Natural killer cell (primary cell): ENCODE results near the gene ARNT2. TPM values are rescaled to one million over a fixed set of nuclear protein-coding genes. Genes with fewer than 3 reads are reported as not detected.

ENCODE experiments used
- ATAC-seq, 3 donors: fragments of 150-1000 bp in 2 of 3; fragments of 200-7000 bp in 1 of 3; cut with Tn5 transposase; 1 replicate in 1 of 3; 2 replicates in 2 of 3; pipeline ENCODE4 v1.10.0; 2021; ENCODE audit warnings: mild to moderate bottlenecking in 2 of 3, moderate library complexity in 2 of 3
- DNase-seq, 2 donors: peaks; one replicate each; pipeline versions ENCODE4 v3.0.0 to v3.0.0-alpha.2; 2013 to 2021; ENCODE audit warnings: mixed read lengths in 1 of 2
- H3K27ac ChIP-seq: one replicate; pipeline ENCODE4 v1.5.1; 2013; ENCODE audit warnings: mild to moderate bottlenecking, low read length
- H3K27me3 ChIP-seq: one replicate; pipeline ENCODE4 v1.6.1; 2013; ENCODE audit warnings: low read length; ENCODE audit not compliant: control insufficient read depth, insufficient read depth
- H3K36me3 ChIP-seq: one replicate; pipeline ENCODE4 v1.6.1; 2013; ENCODE audit warnings: low read length; ENCODE audit not compliant: control insufficient read depth, insufficient read depth
- H3K4me1 ChIP-seq: one replicate; pipeline ENCODE4 v1.6.1; 2013; ENCODE audit warnings: low read length; ENCODE audit not compliant: control insufficient read depth, insufficient read depth
- H3K4me3 ChIP-seq: one replicate; pipeline ENCODE4 v1.5.1; 2013; ENCODE audit warnings: low read length
- H3K9me3 ChIP-seq: one replicate; pipeline ENCODE4 v1.6.1; 2013; ENCODE audit warnings: low read length; ENCODE audit not compliant: control insufficient read depth, insufficient read depth
- H3K27ac Mint-ChIP-seq, 2 donors: one replicate each; pipeline ENCODE4 v1.8.0; 2022; ENCODE audit warnings: mild to moderate bottlenecking in 2 of 2, mixed read lengths in 2 of 2, moderate library complexity in 1 of 2
- H3K27me3 Mint-ChIP-seq, 2 donors: one replicate each; pipeline ENCODE4 v1.8.0; 2022; ENCODE audit warnings: low read depth in 2 of 2, mixed read lengths in 2 of 2
- H3K36me3 Mint-ChIP-seq: one replicate; pipeline ENCODE4 v1.8.0; 2022; ENCODE audit warnings: mixed read lengths
- H3K4me1 Mint-ChIP-seq, 2 donors: one replicate each; pipeline ENCODE4 v1.8.0; 2022; ENCODE audit warnings: mixed read lengths in 2 of 2
- H3K4me3 Mint-ChIP-seq: one replicate; pipeline ENCODE4 v1.8.0; 2022; ENCODE audit warnings: mild to moderate bottlenecking, moderate library complexity, mixed read lengths
- H3K9me3 Mint-ChIP-seq, 2 donors: one replicate each; pipeline ENCODE4 v1.8.0; 2022; ENCODE audit warnings: mixed read lengths in 2 of 2
- CTCF ChIP-seq: fragments of 200-600 bp; IDR thresholded peaks from one replicate; pipeline ENCODE4 v1.8.0; 2022; ENCODE audit warnings: antibody characterized with exemption
- WGBS: methylation state at CpG from one replicate; pipeline ENCODE4 v1.1.7; 2013; ENCODE audit warnings: missing lambda C conversion rate; ENCODE audit not compliant: insufficient coverage; 5-methylcytosine and 5-hydroxymethylcytosine counted together
- intact Hi-C: fragments of 100-400 bp; cut with micrococcal nuclease; formaldehyde crosslinking; loops from one replicate; pipeline ENCODE4 v1.14.2; 2022
- total RNA-seq, 4 donors: library from RNA; stranded (reverse); fragments of 120-200 nt in 1 of 4; gene quantifications; one replicate each; pipeline versions ENCODE4 v1.2.3 to v1.2.4, GENCODE V29; 2013 to 2022

The ARNT2 gene
- total RNA-seq, 3 donors from 2014 or later (not counting 1 experiment from before 2014, with no cell fraction given): not detected

GRCh38 chr15:80585544-80586018, 181.4 kb downstream of the ARNT2 start:
- Histone ChIP-seq H3K27ac (no peak overlapping the region), H3K4me3 (no peak overlapping the region), H3K27me3 (no peaks in the 10 kb centered on the region), H3K9me3 (no peaks in the 10 kb centered on the region), H3K36me3 (no peaks in the 10 kb centered on the region), H3K4me1 (no peaks in the 10 kb centered on the region)
- no peak overlapping the region for H3K4me3 Mint-ChIP-seq
- 90% methylated on average over 6 of the region's 6 CpGs for WGBS
- intact Hi-C loops: no loop called here
- H3K27ac Mint-ChIP-seq: no peak overlapping the region
- DNase-seq (no peak), ATAC-seq (no peak)
- no peak for TF ChIP-seq CTCF
- peaks cover 0 to 7% of the 10 kb centered on the region in 2 donors for H3K4me1 Mint-ChIP-seq
- peaks cover 8 to 11% of the 10 kb centered on the region in 2 donors for H3K27me3 Mint-ChIP-seq
- no peaks in the 10 kb centered on the region for H3K36me3 Mint-ChIP-seq
- no peaks in the 10 kb centered on the region for H3K9me3 Mint-ChIP-seq

- WGBS: 78% methylated on average over 4 of the region's 4 CpGs
- intact Hi-C loops: no loop called here
- Histone ChIP-seq H3K4me1 (no peaks in the 10 kb centered on the region), H3K4me3 (no peak overlapping the region), H3K27me3 (no peaks in the 10 kb centered on the region), H3K36me3 (no peaks in the 10 kb centered on the region), H3K9me3 (no peaks in the 10 kb centered on the region), H3K27ac (no peak overlapping the region)
- peaks cover 8 to 11% of the 10 kb centered on the region in 2 donors for H3K27me3 Mint-ChIP-seq
- no peak for ATAC-seq
- H3K9me3 Mint-ChIP-seq: no peaks in the 10 kb centered on the region
- no peak for TF ChIP-seq CTCF
- no peak overlapping the region for H3K4me3 Mint-ChIP-seq
- DNase-seq: no peak
- H3K36me3 Mint-ChIP-seq: no peaks in the 10 kb centered on the region
- peaks cover 0 to 7% of the 10 kb centered on the region in 2 donors for H3K4me1 Mint-ChIP-seq
- no peak overlapping the region for H3K27ac Mint-ChIP-seq
Measured at GRCh38 chr15:80586161-80586560, 182.0 kb downstream of the ARNT2 start.

GRCh38 chr15:80587007-80587406, 182.8 kb downstream of the ARNT2 start:
- H3K9me3 ChIP-seq: no peaks in the 10 kb centered on the region
- H3K4me3 Mint-ChIP-seq: no peak overlapping the region
- peaks cover 8 to 11% of the 10 kb centered on the region in 2 donors for H3K27me3 Mint-ChIP-seq
- DNase-seq: no peak
- no peak for TF ChIP-seq CTCF
- H3K27ac ChIP-seq: no peak overlapping the region
- peaks cover 0 to 7% of the 10 kb centered on the region in 2 donors for H3K4me1 Mint-ChIP-seq
- H3K27me3 ChIP-seq: no peaks in the 10 kb centered on the region
- 82% methylated on average over 1 of the region's 2 CpGs for WGBS
- H3K27ac Mint-ChIP-seq: no peak overlapping the region
- H3K36me3 ChIP-seq: no peaks in the 10 kb centered on the region
- no peaks in the 10 kb centered on the region for H3K4me1 ChIP-seq
- ATAC-seq: no peak
- H3K36me3 Mint-ChIP-seq: no peaks in the 10 kb centered on the region
- no peak overlapping the region for H3K4me3 ChIP-seq
- intact Hi-C loops: no loop called here
- H3K9me3 Mint-ChIP-seq: no peaks in the 10 kb centered on the region

- WGBS: 82% methylated on average over 8 of the region's 8 CpGs
- no peaks in the 10 kb centered on the region for H3K9me3 ChIP-seq
- Mint-ChIP-seq H3K4me3 (no peak overlapping the region), H3K36me3 (no peaks in the 10 kb centered on the region), H3K4me1 (peaks cover 0 to 7% of the 10 kb centered on the region in 2 donors), H3K27ac (no peak overlapping the region), H3K27me3 (peaks cover 8 to 11% of the 10 kb centered on the region in 2 donors), H3K9me3 (no peaks in the 10 kb centered on the region)
- H3K4me1 ChIP-seq: no peaks in the 10 kb centered on the region
- no peaks in the 10 kb centered on the region for H3K36me3 ChIP-seq
- no peaks in the 10 kb centered on the region for H3K27me3 ChIP-seq
- no peak for DNase-seq
- no peak overlapping the region for H3K27ac ChIP-seq
- intact Hi-C loops: no loop called here
- TF ChIP-seq CTCF: no peak
- no peak overlapping the region for H3K4me3 ChIP-seq
- ATAC-seq: no peak
Measured at GRCh38 chr15:80587816-80588456, 183.8 kb downstream of the ARNT2 start.
